ENCODE measurements around the gene SFXN5. TPM values are rescaled to one million over a fixed set of nuclear protein-coding genes. Genes with fewer than 3 reads are reported as not detected.
"Not testable (repeated sequence)": the region's sequence is repeated elsewhere in the genome, so short reads cannot be mapped to it uniquely, and the experiment has no call there.

Gene SFXN5
- total and polyA plus RNA-seq, 5 experiments from 2014 or later = 1.7 to 20.0 (median 3.5) TPM

DNA sequence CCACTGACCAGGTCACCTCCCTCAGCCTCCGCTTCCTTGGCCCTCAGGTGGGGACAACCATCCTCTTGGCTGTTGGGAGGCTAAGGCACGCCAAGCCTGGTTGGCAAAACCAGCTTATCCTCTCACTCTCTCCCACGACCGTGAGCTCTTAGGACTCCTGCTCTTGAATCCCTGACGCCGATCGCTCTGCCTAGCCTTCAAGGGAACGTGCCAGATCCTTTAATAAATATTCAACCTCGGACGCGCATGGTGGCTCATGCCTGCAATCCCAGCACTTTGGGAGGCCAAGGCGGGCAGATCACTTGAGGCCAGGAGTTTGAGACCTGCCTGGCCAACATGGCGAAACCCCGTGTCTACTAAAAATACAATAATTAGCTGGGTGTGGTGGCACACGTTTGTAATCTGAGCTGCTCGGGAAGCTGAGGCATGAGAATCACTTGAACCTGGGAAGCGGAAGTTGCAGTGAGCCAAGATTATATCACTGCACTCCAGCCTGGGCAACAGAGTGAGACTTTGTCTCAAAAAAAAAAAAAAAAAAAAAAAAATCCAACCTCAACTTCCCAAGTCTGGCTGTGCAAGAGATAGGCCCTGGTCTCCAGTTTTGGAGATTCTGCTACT lies 22.2 kb upstream of the SFXN5 start:
- H3K36me3 Mint-ChIP-seq, H3K9me3 Mint-ChIP-seq, ATAC-seq, H3K27me3 Mint-ChIP-seq, H3K4me3 Mint-ChIP-seq, H3K27ac Mint-ChIP-seq, DNase-seq, POLR2A ChIA-PET: not testable (repeated sequence)
- peaks cover 0 to 11% (median 0%) of the 10 kb centered on the region in 4 donors for H3K4me1 Mint-ChIP-seq

DNA sequence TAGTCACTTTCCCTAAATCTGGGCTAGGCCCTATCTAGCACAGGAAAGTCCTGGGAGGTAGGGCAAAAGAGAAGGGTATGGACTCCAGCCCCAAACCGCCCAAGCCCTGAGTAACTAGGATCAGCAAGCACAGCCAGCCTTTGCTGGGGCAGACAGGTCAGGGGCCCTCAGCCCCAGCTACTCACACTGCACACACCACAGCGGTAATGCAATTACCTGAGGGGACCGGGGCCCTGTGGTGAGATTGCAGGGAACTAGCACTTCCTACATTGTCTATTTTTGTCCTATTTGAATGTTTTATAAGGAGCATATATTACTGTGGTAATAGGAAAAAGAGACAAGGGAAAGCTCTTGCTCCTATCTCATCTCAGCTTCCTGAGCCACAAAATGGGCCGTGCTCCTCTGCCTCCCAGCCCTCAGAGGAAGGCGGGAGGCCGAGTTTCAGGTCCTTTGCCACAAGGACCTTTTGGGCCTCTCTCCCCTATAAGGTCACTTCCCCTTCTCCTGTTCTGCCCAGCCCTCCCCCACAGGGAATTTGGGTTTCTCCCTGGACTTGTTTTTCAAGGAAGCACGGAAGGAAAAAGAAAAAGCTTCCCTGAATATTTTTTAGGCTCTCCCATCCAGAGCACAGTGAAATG lies 20.8 kb upstream of the SFXN5 start:
- peaks cover 0 to 7% (median 0%) of the 10 kb centered on the region in 3 donors for H3K36me3 Mint-ChIP-seq
- H3K4me3 Mint-ChIP-seq = no peak overlapping the region
- peak overlapping the region in 3 of 10 donors; percentile 38 to 69 (median 58) for H3K27ac Mint-ChIP-seq
- H3K9me3 Mint-ChIP-seq = no peaks in the 10 kb centered on the region
- H3K4me1 Mint-ChIP-seq = peaks cover 0 to 10% (median 0%) of the 10 kb centered on the region in 4 donors
- DNase-seq (no peak), ATAC-seq (no peak)
- POLR2A ChIA-PET = no interaction called here
- H3K27me3 Mint-ChIP-seq = no peaks in the 10 kb centered on the region

DNA sequence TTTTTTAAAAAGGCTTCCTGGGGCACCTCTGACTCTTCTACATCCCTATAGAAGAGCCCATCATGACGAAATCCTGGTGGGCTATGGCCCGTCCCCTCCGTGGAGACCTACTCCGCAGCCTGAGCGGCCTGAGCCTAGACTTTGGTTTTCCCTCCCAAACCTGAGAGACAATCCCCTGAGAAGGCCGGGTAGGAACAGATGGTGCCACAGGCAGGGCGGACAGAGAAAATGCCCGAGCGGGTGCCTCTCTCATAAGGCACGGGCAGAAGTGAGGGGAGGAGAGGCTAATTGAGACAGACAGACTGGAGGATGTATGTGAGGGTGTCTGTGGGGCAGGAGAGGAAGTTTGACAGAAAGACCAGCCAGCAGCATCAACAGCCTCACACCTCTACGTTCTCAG lies 20.2 kb upstream of the SFXN5 start:
- POLR2A ChIA-PET = no interaction called here
- Mint-ChIP-seq H3K9me3 (no peaks in the 10 kb centered on the region), H3K27me3 (no peaks in the 10 kb centered on the region), H3K27ac (peak overlapping the region in 1 of 10 donors; percentile 58), H3K4me3 (no peak overlapping the region), H3K36me3 (peaks cover 0 to 10% (median 0%) of the 10 kb centered on the region in 3 donors), H3K4me1 (peaks cover 0 to 9% (median 0%) of the 10 kb centered on the region in 4 donors)
- no peak for DNase-seq
- no peak for ATAC-seq

GRCh38 chr2:73091164-73091563 lies 19.7 kb upstream of the SFXN5 start:
- DNase-seq = no peak
- ATAC-seq = no peak
- Mint-ChIP-seq H3K27ac (peak overlapping the region in 1 of 10 donors; percentile 9), H3K4me3 (no peak overlapping the region), H3K9me3 (no peaks in the 10 kb centered on the region), H3K36me3 (peaks cover 0 to 10% (median 0%) of the 10 kb centered on the region in 3 donors), H3K27me3 (no peaks in the 10 kb centered on the region), H3K4me1 (peaks cover 0 to 6% (median 0%) of the 10 kb centered on the region in 4 donors)
- POLR2A ChIA-PET = no interaction called here

GRCh38 chr2:73089270-73090030 lies 17.9 kb upstream of the SFXN5 start:
- Mint-ChIP-seq H3K36me3 (peaks cover 0 to 10% (median 0%) of the 10 kb centered on the region in 3 donors), H3K27ac (peak overlapping the region in 1 of 10 donors; percentile 6)
- ATAC-seq = no peak

GRCh38 chr2:73088703-73089102 lies 17.2 kb upstream of the SFXN5 start:
- ATAC-seq (no peak), DNase-seq (no peak)
- no peak overlapping the region for H3K27ac Mint-ChIP-seq
- H3K36me3 Mint-ChIP-seq = peaks cover 0 to 10% (median 0%) of the 10 kb centered on the region in 3 donors
- H3K9me3 Mint-ChIP-seq = no peaks in the 10 kb centered on the region
- H3K4me1 Mint-ChIP-seq = peaks cover 0 to 8% (median 3%) of the 10 kb centered on the region in 4 donors
- no peak overlapping the region for H3K4me3 Mint-ChIP-seq
- H3K27me3 Mint-ChIP-seq = no peaks in the 10 kb centered on the region
- POLR2A ChIA-PET = no interaction called here

More at GRCh38 chr2:73089270-73090030, 17.9 kb upstream of the SFXN5 start:
- H3K27me3 Mint-ChIP-seq = no peaks in the 10 kb centered on the region
- H3K9me3 Mint-ChIP-seq = no peaks in the 10 kb centered on the region
- no peak for DNase-seq
- no peak overlapping the region for H3K4me3 Mint-ChIP-seq
- POLR2A ChIA-PET = no interaction called here
- H3K4me1 Mint-ChIP-seq = peaks cover 0 to 8% (median 4%) of the 10 kb centered on the region in 4 donors

DNA sequence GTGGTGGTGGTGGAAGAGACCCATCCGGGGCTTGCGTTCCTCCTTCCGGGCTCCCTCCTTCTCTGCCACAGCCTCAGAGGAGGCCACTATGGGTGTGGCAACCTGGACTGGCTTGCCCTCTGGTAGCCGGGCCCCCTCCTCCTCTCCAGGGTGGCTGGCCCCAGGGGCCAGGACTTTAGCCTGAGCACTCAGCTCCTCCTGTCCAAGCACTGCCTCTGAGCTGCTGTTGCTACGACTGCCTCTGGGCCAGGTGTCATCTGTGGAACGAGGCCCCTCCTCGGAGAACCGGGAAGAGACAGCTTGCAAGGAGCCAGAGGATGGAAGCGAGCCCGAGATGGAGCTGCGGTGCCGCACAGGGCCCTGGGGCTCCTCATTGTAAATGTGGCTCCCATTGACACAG lies 16.7 kb upstream of the SFXN5 start:
- peaks cover 0 to 8% (median 2%) of the 10 kb centered on the region in 4 donors for H3K4me1 Mint-ChIP-seq
- peak overlapping the region in 1 of 10 donors; percentile 15 for H3K27ac Mint-ChIP-seq
- ATAC-seq (no peak), DNase-seq (no peak)
- H3K36me3 Mint-ChIP-seq = peaks cover 0 to 10% (median 0%) of the 10 kb centered on the region in 3 donors
- no peaks in the 10 kb centered on the region for H3K9me3 Mint-ChIP-seq
- no peak overlapping the region for H3K4me3 Mint-ChIP-seq
- no peaks in the 10 kb centered on the region for H3K27me3 Mint-ChIP-seq
- POLR2A ChIA-PET = no interaction called here

- ATAC-seq = no peak
- Mint-ChIP-seq H3K4me1 (peaks cover 0 to 8% (median 2%) of the 10 kb centered on the region in 4 donors), H3K4me3 (no peak overlapping the region), H3K27me3 (no peaks in the 10 kb centered on the region), H3K36me3 (peaks cover 0 to 10% (median 0%) of the 10 kb centered on the region in 3 donors), H3K27ac (peak overlapping the region in 1 of 10 donors; percentile 32), H3K9me3 (no peaks in the 10 kb centered on the region)
- no peak for DNase-seq
- POLR2A ChIA-PET = no interaction called here
These were observed 15.8 kb upstream of the SFXN5 start for GRCh38 chr2:73087311-73087710.

DNA sequence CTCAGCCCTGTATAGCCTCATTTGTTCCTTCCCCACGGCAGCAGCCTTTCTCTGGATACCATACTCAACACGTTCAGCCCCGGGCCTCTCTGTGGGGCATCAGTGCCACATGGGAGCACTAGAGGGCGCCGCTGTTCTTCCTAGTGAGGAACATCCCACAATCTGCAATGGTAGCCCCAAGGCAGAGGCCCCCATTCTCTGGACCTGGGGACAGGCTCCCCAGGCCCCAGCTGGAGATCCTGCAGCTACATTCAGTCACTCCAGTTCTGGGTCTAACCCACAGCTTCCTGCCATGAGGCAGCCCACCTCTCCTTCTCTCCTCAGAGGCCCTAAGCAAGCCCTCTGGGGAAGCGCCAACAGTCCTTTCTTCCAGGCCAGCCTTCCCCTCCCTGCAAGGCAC lies 14.2 kb upstream of the SFXN5 start:
- peak; percentile 59 to 89 (median 74) for DNase-seq
- POLR2A ChIA-PET = no interaction called here
- Mint-ChIP-seq H3K27ac (peak overlapping the region in 1 of 10 donors; percentile 17), H3K4me3 (no peak overlapping the region), H3K36me3 (peaks cover 0 to 10% (median 0%) of the 10 kb centered on the region in 3 donors), H3K4me1 (peaks cover 0 to 8% (median 2%) of the 10 kb centered on the region in 4 donors), H3K27me3 (no peaks in the 10 kb centered on the region), H3K9me3 (no peaks in the 10 kb centered on the region)
- peak; percentile 96 to 99 for ATAC-seq

GRCh38 chr2:73084971-73085370 lies 13.5 kb upstream of the SFXN5 start:
- ATAC-seq = no peak
- Mint-ChIP-seq H3K27ac (no peak overlapping the region), H3K9me3 (no peaks in the 10 kb centered on the region), H3K36me3 (peaks cover 0 to 10% (median 0%) of the 10 kb centered on the region in 3 donors), H3K27me3 (no peaks in the 10 kb centered on the region), H3K4me3 (no peak overlapping the region), H3K4me1 (peaks cover 0 to 8% (median 2%) of the 10 kb centered on the region in 4 donors)
- POLR2A ChIA-PET = no interaction called here
- no peak for DNase-seq

GRCh38 chr2:73083886-73084800 lies 12.6 kb upstream of the SFXN5 start:
- H3K36me3 Mint-ChIP-seq = peaks cover 0 to 9% (median 0%) of the 10 kb centered on the region in 3 donors
- POLR2A ChIA-PET = no interaction called here

More at GRCh38 chr2:73083886-73084800, 12.6 kb upstream of the SFXN5 start:
- no peak for ATAC-seq
- Mint-ChIP-seq H3K9me3 (no peaks in the 10 kb centered on the region), H3K27ac (peak overlapping the region in 1 of 10 donors; percentile 82), H3K4me1 (peaks cover 0 to 8% (median 2%) of the 10 kb centered on the region in 4 donors), H3K27me3 (no peaks in the 10 kb centered on the region), H3K4me3 (no peak overlapping the region)
- DNase-seq = no peak

Data from naive thymus-derived CD8-positive, alpha-beta T cell (primary cell).